Cardiac septum (tissue), 1 donor: ENCODE results near the gene NUTM2B. TPM values are rescaled to one million over a fixed set of nuclear protein-coding genes. Genes with fewer than 3 reads are reported as not detected.
"Not testable (repeated sequence)": the region's sequence is repeated elsewhere in the genome, so short reads cannot be mapped to it uniquely, and the experiment has no call there.

Source experiments
- DNase-seq: peaks from one replicate; pipeline ENCODE4 v3.0.0-alpha.2; 2020; ENCODE audit warnings: low spot score
- intact Hi-C: fragments of 100-400 bp; cut with DNase I; formaldehyde crosslinking; loops from one replicate; pipeline ENCODE4 v1.14.0; 2022
- long read RNA-seq: library from polyadenylated mRNA; unstranded; transcript quantifications from one replicate; pipeline ENCODE4 v2.0.0, GENCODE V29; 2021
- total RNA-seq: library from RNA; stranded (reverse); fragmentation: NEBNext Ultra II Directional; extraction: Animal tissue kit (Norgen Biotek cat#: 25700); gene quantifications from one replicate; pipeline ENCODE4 v1.2.1, GENCODE V29; 2021
- donor health status: DM: no; HTN: no; CAD: no.

Gene NUTM2B
- total RNA-seq = 1.3 TPM
- long read RNA-seq, partial matches to known transcripts = 0 of 1 reads
- long read RNA-seq, other reads (novel, unspliced or antisense) = 1 of 1 reads

- DNase-seq, intact Hi-C loops: not testable (repeated sequence)
Measured at GRCh38 chr10:79702927-79703326, at the start of gene NUTM2B. Gene NUTM2B, plus strand, starts transcription at chr10:79703227. Its CDS starts 383 bp downstream, at chr10:79703610.

- DNase-seq, intact Hi-C loops: not testable (repeated sequence)
Measured at GRCh38 chr10:79663287-79663686, 39.7 kb upstream of the NUTM2B start.

GRCh38 chr10:79664686-79665085 is 38.3 kb upstream of the NUTM2B start:
- DNase-seq, intact Hi-C loops: not testable (repeated sequence)

- intact Hi-C loops, DNase-seq: not testable (repeated sequence)
Measured at GRCh38 chr10:79669248-79669788, 33.7 kb upstream of the NUTM2B start.

- intact Hi-C loops, DNase-seq: not testable (repeated sequence)
Measured at GRCh38 chr10:79674878-79675277, 28.1 kb upstream of the NUTM2B start.

- DNase-seq, intact Hi-C loops: not testable (repeated sequence)
Measured at GRCh38 chr10:79683026-79683883, 19.8 kb upstream of the NUTM2B start.

- intact Hi-C loops, DNase-seq: not testable (repeated sequence)
Measured at GRCh38 chr10:79683884-79684720, 18.9 kb upstream of the NUTM2B start.

GRCh38 chr10:79685044-79685685 is 17.9 kb upstream of the NUTM2B start:
- not testable (repeated sequence) for DNase-seq

GRCh38 chr10:79686595-79686994 is 16.4 kb upstream of the NUTM2B start:
- DNase-seq, intact Hi-C loops: not testable (repeated sequence)

More at GRCh38 chr10:79685044-79685685, 17.9 kb upstream of the NUTM2B start:
- intact Hi-C loops = not testable (repeated sequence)

- DNase-seq, intact Hi-C loops: not testable (repeated sequence)
Measured at GRCh38 chr10:79687406-79688150, 15.4 kb upstream of the NUTM2B start.

- intact Hi-C loops = not testable (repeated sequence)
Measured at GRCh38 chr10:79688798-79689197, 14.2 kb upstream of the NUTM2B start.

GRCh38 chr10:79696596-79696995 is 6.4 kb upstream of the NUTM2B start:
- DNase-seq, intact Hi-C loops: not testable (repeated sequence)

More at GRCh38 chr10:79688798-79689197, 14.2 kb upstream of the NUTM2B start:
- DNase-seq = not testable (repeated sequence)

GRCh38 chr10:79697141-79697540 is 5.9 kb upstream of the NUTM2B start:
- intact Hi-C loops = not testable (repeated sequence)

GRCh38 chr10:79700381-79700944 is 2.6 kb upstream of the NUTM2B start:
- intact Hi-C loops, DNase-seq: not testable (repeated sequence)

More at GRCh38 chr10:79697141-79697540, 5.9 kb upstream of the NUTM2B start:
- DNase-seq = not testable (repeated sequence)

GRCh38 chr10:79707017-79707416 is 4.0 kb downstream of the NUTM2B start:
- DNase-seq, intact Hi-C loops: not testable (repeated sequence)

- intact Hi-C loops, DNase-seq: not testable (repeated sequence)
Measured at GRCh38 chr10:79714976-79715375, 11.9 kb downstream of the NUTM2B start.

GRCh38 chr10:79716917-79717579 is 14.0 kb downstream of the NUTM2B start:
- DNase-seq, intact Hi-C loops: not testable (repeated sequence)
